OCI-LY7 (cell line): Measurements from ENCODE around the gene DCP1B. TPM values are rescaled to one million over a fixed set of nuclear protein-coding genes. Genes with fewer than 3 reads are reported as not detected.
"Not testable (repeated sequence)": the region's sequence is repeated elsewhere in the genome, so short reads cannot be mapped to it uniquely, and the experiment has no call there.

Source experiments
- BruUV-seq: library from RNA; stranded (reverse); fragments of 400-500 nt; replicated peaks from 2 replicates; lab custom pipeline; 2021; lab: Mats Ljungman, UMichigan
- CTCF ChIA-PET: fragments of 300-600 bp; sonication (Branson Sonifier 250); formaldehyde crosslinking; loops from one replicate; lab custom pipeline; 2022; ENCODE audit warnings: antibody characterized with exemption; ENCODE audit not compliant: unreplicated experiment; lab: Charles Lee
- POLR2A ChIA-PET: fragments of 300-600 bp; sonication (Branson Sonifier 250); formaldehyde crosslinking; loops from one replicate; lab custom pipeline; 2022; ENCODE audit warnings: antibody characterized with exemption; lab: Charles Lee
- DNase-seq: peaks from one replicate; pipeline ENCODE4 v3.0.0-alpha.2; 2015; ENCODE audit warnings: low spot score
- H2AFZ ChIP-seq: fragments of 200-600 bp; sonication (generic), shearing (Covaris generic); 2 replicates; pipeline ENCODE4 v1.6.1; 2014; ENCODE audit warnings: mild to moderate bottlenecking, antibody characterized with exemption, low read length, moderate library complexity
- H3K27ac ChIP-seq: fragments of 200-600 bp; sonication (generic); 2 replicates; pipeline ENCODE4 v1.5.1; 2014; ENCODE audit warnings: mixed run types, low read depth, mild to moderate bottlenecking, moderate library complexity, low read length, inconsistent platforms; ENCODE audit not compliant: poor library complexity, severe bottlenecking
- H3K36me3 ChIP-seq: fragments of 200-600 bp; sonication (generic); 2 replicates; pipeline ENCODE4 v1.6.1; 2014; ENCODE audit warnings: mild to moderate bottlenecking, antibody characterized with exemption, low read length, moderate library complexity, mixed read lengths; ENCODE audit not compliant: insufficient read depth
- H3K4me1 ChIP-seq: fragments of 200-600 bp; sonication (generic); 2 replicates; pipeline ENCODE4 v1.5.1; 2014; ENCODE audit warnings: mild to moderate bottlenecking, low read length; ENCODE audit not compliant: insufficient read depth, poor library complexity, severe bottlenecking
- H3K4me2 ChIP-seq: fragments of 200-600 bp; sonication (generic); 2 replicates; pipeline ENCODE4 v1.6.1; 2014; ENCODE audit warnings: mild to moderate bottlenecking, low read length
- H3K4me3 ChIP-seq: fragments of 200-600 bp; sonication (generic); 2 replicates; pipeline ENCODE4 v1.5.1; 2014; ENCODE audit warnings: mild to moderate bottlenecking, low read depth, low read length; ENCODE audit not compliant: poor library complexity, severe bottlenecking
- H3K79me2 ChIP-seq: fragments of 200-600 bp; sonication (generic); 2 replicates; pipeline ENCODE4 v1.6.1; 2016; ENCODE audit warnings: low read depth, mild to moderate bottlenecking, low read length, moderate library complexity, mixed read lengths; ENCODE audit not compliant: insufficient read depth
- H3K9me2 ChIP-seq: fragments of 200-600 bp; sonication (generic); 2 replicates; pipeline ENCODE4 v1.6.1; 2016; ENCODE audit warnings: mild to moderate bottlenecking, low read length, mixed read lengths; ENCODE audit not compliant: insufficient read depth
- H3K9me3 ChIP-seq: fragments of 200-600 bp; sonication (generic); 2 replicates; pipeline ENCODE4 v1.6.1; 2014; ENCODE audit warnings: mild to moderate bottlenecking, mixed run types, low read length, mixed read lengths
- H4K20me1 ChIP-seq: fragments of 200-600 bp; sonication (generic); 2 replicates; pipeline ENCODE4 v1.6.1; 2014; ENCODE audit warnings: mild to moderate bottlenecking, antibody characterized with exemption, low read length, moderate library complexity, mixed read lengths; ENCODE audit not compliant: insufficient read depth
- EZH2phosphoT487 ChIP-seq: fragments of 200-600 bp; sonication (generic); IDR thresholded peaks from 2 replicates; pipeline ENCODE4 v1.6.1; 2018; ENCODE audit warnings: low read depth, borderline replicate concordance, mild to moderate bottlenecking, mixed run types, antibody characterized with exemption, low read length, moderate library complexity, mixed read lengths
- intact Hi-C: fragments of 100-400 bp; cut with micrococcal nuclease; formaldehyde crosslinking; loops from one replicate; pipeline ENCODE4 v1.10.0; 2022; ENCODE audit not compliant: unreplicated experiment
- total RNA-seq, 2 experiments: library from RNA; depleted of rRNA in 1 of 2; stranded (reverse); fragments of >200 nt in 1 of 2; shearing (Covaris generic) in 1 of 2; gene quantifications; 2 replicates each; pipeline ENCODE4 v1.2.3, GENCODE V29; 2014 to 2022
- TF ChIP-seq, protein P1 (sequence below): fragments of 200-600 bp; sonication (generic); conservative IDR thresholded peaks from 2 replicates; pipeline ENCODE4 v1.5.1; 2014; ENCODE audit warnings: mild to moderate bottlenecking, antibody characterized with exemption, low read length, moderate library complexity, mixed read lengths

Gene DCP1B
- total RNA-seq, 2 experiments from 2014 or later: 14.2 to 15.5 TPM

DNA sequence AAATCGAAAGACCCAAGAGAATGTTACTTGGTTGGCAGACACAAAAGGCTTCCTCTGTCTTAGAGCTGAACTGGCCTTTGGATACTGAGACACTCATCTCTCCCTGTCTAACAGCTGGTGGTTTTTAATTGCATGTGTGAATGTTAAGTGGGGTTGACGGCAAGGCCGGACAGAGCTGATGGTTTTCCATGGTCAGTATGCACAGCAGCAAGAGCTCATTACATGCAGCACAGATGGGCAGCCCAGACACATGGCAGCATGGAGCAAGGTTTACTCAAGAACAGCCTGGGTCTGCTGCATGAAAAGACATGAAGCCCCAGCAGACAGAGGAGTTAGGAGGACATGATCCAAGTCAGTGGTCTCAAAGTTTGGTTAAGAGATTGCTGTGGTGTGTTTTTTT lies 58.0 kb downstream of the DCP1B start:
- Histone ChIP-seq H3K79me2 (no peaks in the 10 kb centered on the region), H3K4me3 (no peak overlapping the region), H3K36me3 (peaks cover 41% of the 10 kb centered on the region), H3K9me3 (no peaks in the 10 kb centered on the region), H3K9me2 (no peaks in the 10 kb centered on the region), H2AFZ (no peak overlapping the region), H4K20me1 (no peaks in the 10 kb centered on the region), H3K27ac (no peak overlapping the region), H3K4me1 (no peaks in the 10 kb centered on the region), H3K4me2 (no peak overlapping the region)
- BruUV-seq: no TSS peak
- no peak for DNase-seq
- intact Hi-C loops: no loop called here
- TF ChIP-seq EZH2phosphoT487: no peak
- CTCF ChIA-PET: no interaction called here
- POLR2A ChIA-PET: interaction anchor here (0.6 kb wide), 2 partner anchors 11 to 248 kb away, joined by 3 read pairs; no protein-coding TSS in a partner anchor

DNA sequence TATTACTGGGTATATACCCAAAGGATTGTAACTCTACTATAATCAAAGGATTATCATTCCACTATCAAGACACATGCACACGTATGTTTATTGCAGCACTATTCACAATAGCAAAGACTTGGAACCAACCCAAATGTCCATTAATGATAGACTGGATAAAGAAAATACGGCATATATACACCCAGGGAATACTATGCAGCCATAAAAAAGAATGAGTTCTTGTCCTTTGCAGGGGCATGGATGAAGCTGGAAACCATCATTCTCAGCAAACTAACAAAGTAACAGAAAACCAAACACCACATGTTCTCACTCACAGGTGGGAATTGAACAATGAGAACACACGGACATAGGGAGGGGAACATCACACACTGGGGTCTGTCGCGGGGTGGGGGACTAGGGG lies 58.8 kb downstream of the DCP1B start:
- not testable (repeated sequence) for H3K4me2 ChIP-seq

DNA sequence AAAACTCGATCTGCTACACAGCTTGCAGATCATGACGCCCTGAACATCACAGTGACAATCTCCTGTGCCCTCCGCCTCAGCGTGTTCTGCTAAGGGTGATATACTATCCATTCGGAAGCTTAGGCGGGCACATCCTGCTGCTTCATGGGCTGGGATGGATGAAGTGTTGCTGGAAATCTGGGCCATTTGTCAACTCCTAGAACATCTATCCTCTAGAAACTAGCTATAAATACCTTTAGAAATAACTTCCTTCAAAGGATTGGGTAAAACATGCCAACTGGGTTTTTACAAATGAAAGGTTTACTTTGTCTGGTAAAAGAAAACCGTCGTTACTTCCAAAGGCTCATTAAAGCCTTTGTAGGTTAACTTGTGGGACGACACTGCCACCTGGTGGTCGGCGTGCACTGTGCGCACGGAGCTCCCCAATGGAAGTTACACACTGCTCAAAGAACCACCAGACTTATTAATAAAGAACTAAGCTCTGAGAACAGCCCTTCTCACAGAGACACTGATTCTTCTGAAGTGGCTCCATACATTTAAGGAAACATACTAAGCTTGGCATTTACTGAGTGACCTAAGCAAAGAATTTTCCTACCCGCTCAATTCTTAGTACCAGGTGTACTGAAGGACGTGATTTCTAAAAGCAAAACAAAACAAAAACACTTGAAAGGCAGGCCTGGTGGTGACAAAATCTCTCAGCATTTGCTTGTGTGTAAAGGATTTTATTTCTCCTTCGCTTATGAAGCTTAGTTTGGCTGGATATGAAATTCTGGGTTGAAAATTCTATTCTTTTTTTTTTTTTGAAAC lies 64.3 kb downstream of the DCP1B start:
- no peak overlapping the region for H3K27ac ChIP-seq
- no peak overlapping the region for H3K4me2 ChIP-seq
- H3K79me2 ChIP-seq: no peaks in the 10 kb centered on the region
- no peaks in the 10 kb centered on the region for H3K9me2 ChIP-seq
- H3K4me1 ChIP-seq: no peaks in the 10 kb centered on the region
- ChIA-PET POLR2A (interaction anchor here (0.5 to 1.0 kb wide), 5 partner anchors 10 to 496 kb away, joined by 3 to 6 read pairs (median 3); no protein-coding TSS in a partner anchor), CTCF (interaction anchor here (0.8 to 1.5 kb wide), 7 partner anchors 11 to 308 kb away, joined by 3 to 8 read pairs (median 3); no protein-coding TSS in a partner anchor)
- BruUV-seq: no TSS peak
- no peaks in the 10 kb centered on the region; the same call in 1 of the 2 replicates for H4K20me1 ChIP-seq
- intact Hi-C loops: loop anchor here (1.0 to 5.0 kb wide), 4 partner anchors 140 to 308 kb away; no protein-coding TSS in a partner anchor
- no peak overlapping the region for H2AFZ ChIP-seq
- no peaks in the 10 kb centered on the region for H3K9me3 ChIP-seq
- DNase-seq: peak; percentile 80
- TF ChIP-seq, protein P1, sequence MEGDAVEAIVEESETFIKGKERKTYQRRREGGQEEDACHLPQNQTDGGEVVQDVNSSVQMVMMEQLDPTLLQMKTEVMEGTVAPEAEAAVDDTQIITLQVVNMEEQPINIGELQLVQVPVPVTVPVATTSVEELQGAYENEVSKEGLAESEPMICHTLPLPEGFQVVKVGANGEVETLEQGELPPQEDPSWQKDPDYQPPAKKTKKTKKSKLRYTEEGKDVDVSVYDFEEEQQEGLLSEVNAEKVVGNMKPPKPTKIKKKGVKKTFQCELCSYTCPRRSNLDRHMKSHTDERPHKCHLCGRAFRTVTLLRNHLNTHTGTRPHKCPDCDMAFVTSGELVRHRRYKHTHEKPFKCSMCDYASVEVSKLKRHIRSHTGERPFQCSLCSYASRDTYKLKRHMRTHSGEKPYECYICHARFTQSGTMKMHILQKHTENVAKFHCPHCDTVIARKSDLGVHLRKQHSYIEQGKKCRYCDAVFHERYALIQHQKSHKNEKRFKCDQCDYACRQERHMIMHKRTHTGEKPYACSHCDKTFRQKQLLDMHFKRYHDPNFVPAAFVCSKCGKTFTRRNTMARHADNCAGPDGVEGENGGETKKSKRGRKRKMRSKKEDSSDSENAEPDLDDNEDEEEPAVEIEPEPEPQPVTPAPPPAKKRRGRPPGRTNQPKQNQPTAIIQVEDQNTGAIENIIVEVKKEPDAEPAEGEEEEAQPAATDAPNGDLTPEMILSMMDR: peak; percentile 100
- no peak for TF ChIP-seq EZH2phosphoT487
- H3K4me3 ChIP-seq: no peak overlapping the region
- H3K36me3 ChIP-seq: peaks cover 3% of the 10 kb centered on the region; the same call in 1 of the 2 replicates

More for the DNA sequence above, 58.8 kb downstream of the DCP1B start:
- H4K20me1 ChIP-seq, H3K4me1 ChIP-seq, BruUV-seq, intact Hi-C loops, H3K9me2 ChIP-seq, H3K4me3 ChIP-seq, H3K9me3 ChIP-seq, DNase-seq, H3K27ac ChIP-seq, CTCF ChIA-PET, H3K79me2 ChIP-seq, POLR2A ChIA-PET, H2AFZ ChIP-seq: not testable (repeated sequence)
- H3K36me3 ChIP-seq: peaks cover 39% of the 10 kb centered on the region
